ENCODE results near the gene ANXA9. TPM values are rescaled to one million over a fixed set of nuclear protein-coding genes. Genes with fewer than 3 reads are reported as not detected.

Gene ANXA9
- 0.20 TPM in 1 of 2 replicates, not detected in the other for total RNA-seq

GRCh38 chr1:150981805-150982712 lies at the start of gene ANXA9:
Gene ANXA9 (plus strand): TSS chr1:150982292. CDS start chr1:150983106, 814 bp downstream.

DNA sequence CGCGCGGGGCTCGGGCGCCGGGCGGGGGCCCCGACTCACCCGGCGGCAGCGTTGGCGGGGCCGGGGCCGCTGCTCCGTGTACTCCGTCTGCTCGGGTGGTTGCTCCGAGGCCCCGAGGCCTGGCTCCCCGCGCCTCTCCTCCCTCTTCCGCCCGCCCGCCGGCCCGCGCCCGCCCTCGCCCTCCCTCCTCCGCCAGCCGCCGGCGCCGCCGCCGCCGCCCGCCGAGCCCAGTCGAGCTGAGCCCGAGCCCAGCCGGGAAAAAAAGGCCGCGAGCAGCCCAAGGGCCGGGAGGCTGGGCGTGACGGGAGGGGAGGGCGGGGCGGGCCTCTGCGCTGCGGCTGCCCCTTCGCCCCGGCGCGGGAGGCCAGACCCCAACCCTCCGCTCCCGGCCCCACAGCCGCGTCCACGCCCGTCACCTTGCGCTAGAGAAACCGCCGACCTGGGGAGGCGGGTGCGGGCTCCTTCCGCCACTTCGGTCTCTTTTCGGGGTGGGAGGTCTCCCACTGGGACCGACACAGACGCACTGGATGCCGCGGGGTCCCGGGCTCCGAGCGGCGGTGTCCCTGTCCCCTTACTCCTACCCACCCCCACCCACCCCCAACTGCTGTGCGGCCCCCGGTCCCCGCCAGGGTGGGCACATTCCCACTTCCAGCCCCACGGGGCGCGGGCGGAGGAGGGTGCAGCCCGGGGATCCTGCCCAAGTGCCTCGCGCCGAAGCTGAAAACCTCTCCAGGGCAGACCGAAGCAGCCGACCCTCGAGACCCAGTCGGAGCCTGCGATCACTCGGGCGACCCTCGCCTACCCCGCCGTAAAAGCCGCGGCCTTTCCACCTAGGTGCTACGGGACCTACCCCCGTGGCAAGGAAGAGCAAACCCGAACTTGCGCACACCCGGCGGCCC lies 7.3 kb upstream of the ANXA9 start, which contains the start of gene CERS2:
TSS of gene CERS2 (minus strand) at position 256 of the 899 bp plus-strand sequence. CDS start 5,745 bp downstream, outside the sequence.

DNA sequence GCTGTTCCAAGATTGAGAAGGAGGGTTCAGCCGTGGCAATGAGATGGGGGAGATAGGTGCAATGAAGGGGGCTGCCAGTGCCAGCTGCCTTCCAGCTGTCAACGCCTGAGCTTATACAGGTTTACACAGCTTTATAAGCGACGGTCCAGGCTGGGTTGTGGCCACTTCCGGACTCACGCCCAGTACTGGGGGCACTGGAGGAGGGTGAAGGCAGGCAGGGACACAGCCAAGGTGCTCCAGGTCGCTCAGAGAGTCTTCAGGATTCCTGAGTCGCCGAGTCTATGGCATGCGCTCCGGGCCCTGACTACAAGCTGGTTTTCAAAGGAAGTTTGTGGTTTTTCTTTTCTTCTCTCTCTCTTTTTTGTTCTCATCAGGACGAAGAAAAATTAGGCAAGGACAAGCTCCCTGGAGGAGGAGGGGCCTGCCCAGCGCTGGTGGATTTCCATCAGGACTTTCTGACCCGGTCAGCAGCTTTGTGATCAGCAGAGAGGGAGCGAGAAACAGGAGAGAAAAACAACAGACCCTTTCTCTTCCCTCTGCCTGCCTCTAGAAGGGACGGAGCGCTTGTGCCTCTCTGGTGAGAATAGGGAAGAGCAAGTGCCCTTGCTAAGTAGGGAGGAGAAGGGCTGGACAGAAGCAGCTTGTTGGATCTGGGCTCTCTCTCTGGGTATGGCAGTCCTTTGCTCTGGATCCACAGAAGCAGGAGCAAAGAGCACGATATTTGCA lies 24.4 kb downstream of the ANXA9 start, which contains the start of gene MINDY1:
TSS of gene MINDY1 (minus strand) at position 576 of the 726 bp plus-strand sequence. CDS start 4,285 bp downstream, outside the sequence.

GRCh38 chr1:151008244-151009205 lies 26.4 kb downstream of the ANXA9 start, which contains the start of gene PRUNE1:
Gene PRUNE1 (plus strand): TSS chr1:151008449. CDS start chr1:151008633, 184 bp downstream.

DNA sequence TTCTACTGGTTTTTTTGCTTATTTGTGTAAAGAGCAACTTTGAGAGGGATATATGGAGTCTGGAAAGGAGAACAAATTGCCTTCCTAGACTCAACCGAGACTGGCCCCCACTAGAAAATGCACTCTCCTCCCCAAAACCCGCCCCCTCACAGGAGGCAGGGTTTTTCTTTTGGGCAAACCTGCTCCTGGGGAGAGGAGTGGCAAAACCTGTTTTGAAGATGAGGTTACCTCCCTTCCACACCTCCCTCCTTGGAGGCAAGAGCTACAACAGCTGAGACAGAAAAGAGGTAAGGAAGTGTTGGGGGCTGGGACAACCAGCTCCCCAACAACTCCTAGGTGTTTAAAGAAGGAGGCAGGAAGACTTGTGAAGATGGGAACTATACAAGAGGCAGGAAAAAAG lies 54.3 kb downstream of the ANXA9 start, which contains the start of gene BNIPL:
TSS of gene BNIPL (plus strand) at position 231 of the 400 bp plus-strand sequence. CDS start at position 371, 140 bp downstream.

Other genes with a start within 250 kb of the ANXA9 start
- gene CTSS, start 216.5 kb upstream of the ANXA9 start, total RNA-seq = 3.2 and 5.9 TPM in 2 replicates
- 55.6 and 58.8 TPM in 2 replicates for gene CTSK, start 174.0 kb upstream of the ANXA9 start, total RNA-seq
- gene ARNT, start 105.7 kb upstream of the ANXA9 start, total RNA-seq = 41.1 and 45.4 TPM in 2 replicates
- not detected in 2 replicates for gene CTXND2, start 95.2 kb upstream of the ANXA9 start, total RNA-seq
- gene SETDB1, start 55.9 kb upstream of the ANXA9 start, total RNA-seq = 27.1 and 32.0 TPM in 2 replicates
- 174 and 190 TPM in 2 replicates for gene CERS2, start 7.5 kb upstream of the ANXA9 start, total RNA-seq
- gene MINDY1, start 24.6 kb downstream of the ANXA9 start, total RNA-seq = 10.8 and 21.2 TPM in 2 replicates
- 8.3 and 9.1 TPM in 2 replicates for gene PRUNE1, start 26.2 kb downstream of the ANXA9 start, total RNA-seq
- gene BNIPL, start 54.3 kb downstream of the ANXA9 start, total RNA-seq = 0.26 TPM in 2 replicates
- gene C1orf56, start 65.5 kb downstream of the ANXA9 start, total RNA-seq = 2.5 and 2.7 TPM in 2 replicates
- 39.7 and 50.0 TPM in 2 replicates for gene CDC42SE1, start 77.3 kb downstream of the ANXA9 start, total RNA-seq
- 4.5 and 8.2 TPM in 2 replicates for gene MLLT11, start 78.1 kb downstream of the ANXA9 start, total RNA-seq
- 19.0 and 26.9 TPM in 2 replicates for gene GABPB2, start 88.5 kb downstream of the ANXA9 start, total RNA-seq
- gene SEMA6C, start 164.3 kb downstream of the ANXA9 start, total RNA-seq = 2.0 and 2.2 TPM in 2 replicates
- not detected in 2 replicates for gene TNFAIP8L2, start 174.4 kb downstream of the ANXA9 start, total RNA-seq
- 6.6 and 6.7 TPM in 2 replicates for gene LYSMD1, start 183.6 kb downstream of the ANXA9 start, total RNA-seq
- gene SCNM1, start 183.9 kb downstream of the ANXA9 start, total RNA-seq = 25.0 and 27.6 TPM in 2 replicates
- not detected in 2 replicates for gene TMOD4, start 193.7 kb downstream of the ANXA9 start, total RNA-seq
- 27.1 and 27.8 TPM in 2 replicates for gene VPS72, start 207.9 kb downstream of the ANXA9 start, total RNA-seq
- 66.9 and 68.2 TPM in 2 replicates for gene PIP5K1A, start 216.3 kb downstream of the ANXA9 start, total RNA-seq

All from smooth muscle cell of the pulmonary artery (primary cell).